ENCODE data around the gene HECA. TPM values are rescaled to one million over a fixed set of nuclear protein-coding genes. Genes with fewer than 3 reads are reported as not detected.

Gene HECA
- total RNA-seq, 1 experiment from 2014 or later: 9.4 TPM

DNA sequence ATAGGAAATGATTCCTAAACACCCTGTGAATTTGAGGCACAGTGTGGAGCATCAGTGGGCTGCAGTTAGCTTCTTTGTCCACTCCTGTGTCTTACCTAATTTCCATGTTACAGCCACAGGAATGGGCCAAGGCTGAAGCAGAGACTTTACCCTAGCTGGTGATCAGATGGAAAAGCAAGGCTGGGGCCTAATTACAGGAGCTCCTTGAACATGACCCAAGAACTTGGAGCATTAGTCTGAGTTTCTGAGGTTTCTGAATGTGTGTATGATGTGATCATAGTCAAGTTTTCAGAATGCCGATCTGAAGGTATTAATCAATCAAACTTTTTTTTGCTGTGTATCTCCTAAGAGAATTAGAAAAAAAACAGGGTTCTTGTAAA lies 18.0 kb downstream of the HECA start:
- no peaks in the 10 kb centered on the region for H3K27me3 Mint-ChIP-seq (ENCODE audit: low read depth)
- H3K9me3 Mint-ChIP-seq: peaks cover 5% of the 10 kb centered on the region
- ChIA-PET POLR2A (interaction anchor here (0.6 kb wide), 1 partner anchor 616 kb away, joined by 3 read pairs; no protein-coding TSS in a partner anchor), CTCF (interaction anchor here (1.2 kb wide), 3 partner anchors 12 to 212 kb away, joined by 3 to 4 read pairs (median 3); no protein-coding TSS in a partner anchor)
- peaks cover 24% of the 10 kb centered on the region for H3K4me1 Mint-ChIP-seq
- H3K36me3 Mint-ChIP-seq: peaks cover 5% of the 10 kb centered on the region
- no peak overlapping the region for H3K27ac Mint-ChIP-seq
- TF ChIP-seq ZNF425 (CRISPR knock-in tag; conservative IDR thresholded peaks at IDR 0.05) (no peak), ZNF121 (CRISPR knock-in tag; IDR thresholded peaks at IDR 0.05) (no peak), CREM (CRISPR knock-in tag; IDR thresholded peaks at IDR 0.05) (no peak), ZNF317 (CRISPR knock-in tag; IDR thresholded peaks at IDR 0.05; ENCODE audit: borderline replicate concordance, low read depth) (no peak), GTF2I (CRISPR knock-in tag; conservative IDR thresholded peaks at IDR 0.05) (no peak), MYBL2 (CRISPR knock-in tag; IDR thresholded peaks at IDR 0.05) (no peak), ELF4 (CRISPR knock-in tag; IDR thresholded peaks at IDR 0.05; ENCODE audit: low read depth) (no peak), ZBTB21 (CRISPR knock-in tag; IDR thresholded peaks at IDR 0.05; ENCODE audit: borderline replicate concordance) (no peak), FOXK1 (CRISPR knock-in tag; IDR thresholded peaks at IDR 0.05) (no peak), ESRRA (CRISPR knock-in tag; IDR thresholded peaks at IDR 0.05; ENCODE audit: borderline replicate concordance) (no peak), EMX1 (CRISPR knock-in tag; IDR thresholded peaks at IDR 0.05) (no peak), FOXJ3 (CRISPR knock-in tag; IDR thresholded peaks at IDR 0.05; ENCODE audit: borderline replicate concordance) (no peak), CREB1 (CRISPR knock-in tag; IDR thresholded peaks at IDR 0.05) (no peak)
- TF ChIP-seq, protein P1, sequence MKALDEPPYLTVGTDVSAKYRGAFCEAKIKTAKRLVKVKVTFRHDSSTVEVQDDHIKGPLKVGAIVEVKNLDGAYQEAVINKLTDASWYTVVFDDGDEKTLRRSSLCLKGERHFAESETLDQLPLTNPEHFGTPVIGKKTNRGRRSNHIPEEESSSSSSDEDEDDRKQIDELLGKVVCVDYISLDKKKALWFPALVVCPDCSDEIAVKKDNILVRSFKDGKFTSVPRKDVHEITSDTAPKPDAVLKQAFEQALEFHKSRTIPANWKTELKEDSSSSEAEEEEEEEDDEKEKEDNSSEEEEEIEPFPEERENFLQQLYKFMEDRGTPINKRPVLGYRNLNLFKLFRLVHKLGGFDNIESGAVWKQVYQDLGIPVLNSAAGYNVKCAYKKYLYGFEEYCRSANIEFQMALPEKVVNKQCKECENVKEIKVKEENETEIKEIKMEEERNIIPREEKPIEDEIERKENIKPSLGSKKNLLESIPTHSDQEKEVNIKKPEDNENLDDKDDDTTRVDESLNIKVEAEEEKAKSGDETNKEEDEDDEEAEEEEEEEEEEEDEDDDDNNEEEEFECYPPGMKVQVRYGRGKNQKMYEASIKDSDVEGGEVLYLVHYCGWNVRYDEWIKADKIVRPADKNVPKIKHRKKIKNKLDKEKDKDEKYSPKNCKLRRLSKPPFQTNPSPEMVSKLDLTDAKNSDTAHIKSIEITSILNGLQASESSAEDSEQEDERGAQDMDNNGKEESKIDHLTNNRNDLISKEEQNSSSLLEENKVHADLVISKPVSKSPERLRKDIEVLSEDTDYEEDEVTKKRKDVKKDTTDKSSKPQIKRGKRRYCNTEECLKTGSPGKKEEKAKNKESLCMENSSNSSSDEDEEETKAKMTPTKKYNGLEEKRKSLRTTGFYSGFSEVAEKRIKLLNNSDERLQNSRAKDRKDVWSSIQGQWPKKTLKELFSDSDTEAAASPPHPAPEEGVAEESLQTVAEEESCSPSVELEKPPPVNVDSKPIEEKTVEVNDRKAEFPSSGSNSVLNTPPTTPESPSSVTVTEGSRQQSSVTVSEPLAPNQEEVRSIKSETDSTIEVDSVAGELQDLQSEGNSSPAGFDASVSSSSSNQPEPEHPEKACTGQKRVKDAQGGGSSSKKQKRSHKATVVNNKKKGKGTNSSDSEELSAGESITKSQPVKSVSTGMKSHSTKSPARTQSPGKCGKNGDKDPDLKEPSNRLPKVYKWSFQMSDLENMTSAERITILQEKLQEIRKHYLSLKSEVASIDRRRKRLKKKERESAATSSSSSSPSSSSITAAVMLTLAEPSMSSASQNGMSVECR (CRISPR knock-in tag; IDR thresholded peaks at IDR 0.05; ENCODE audit: borderline replicate concordance): no peak
- no peak for DNase-seq (ENCODE audit: low spot score)
- H3K4me3 Mint-ChIP-seq: no peak overlapping the region
- no peak for ATAC-seq

DNA sequence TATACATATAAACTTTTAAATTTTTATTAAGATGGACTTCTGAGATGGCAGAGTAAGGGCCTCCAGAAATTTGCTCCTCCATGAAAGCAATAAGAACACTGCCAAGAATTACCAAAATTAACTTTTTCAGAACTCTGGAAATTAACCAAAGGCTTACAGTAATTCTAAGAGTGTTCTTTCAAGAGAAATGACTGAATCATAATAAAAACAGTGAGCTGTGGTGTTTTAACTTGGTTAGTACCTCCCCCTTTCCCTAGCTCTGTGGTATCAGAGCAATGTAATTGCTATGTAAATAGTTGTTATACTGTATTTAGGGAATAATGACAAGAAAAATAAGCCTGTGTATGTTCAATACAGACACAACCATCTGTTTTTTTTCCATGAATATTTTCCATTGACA lies 19.0 kb downstream of the HECA start:
- H3K36me3 Mint-ChIP-seq: peaks cover 5% of the 10 kb centered on the region
- H3K4me3 Mint-ChIP-seq: no peak overlapping the region
- no peak for DNase-seq (ENCODE audit: low spot score)
- peaks cover 22% of the 10 kb centered on the region for H3K4me1 Mint-ChIP-seq
- ChIA-PET POLR2A (interaction anchor here (0.7 kb wide), 1 partner anchor 680 kb away, joined by 3 read pairs; no protein-coding TSS in a partner anchor), CTCF (interaction anchor here (1.4 kb wide), 1 partner anchor 10 kb away, joined by 5 read pairs; no protein-coding TSS in a partner anchor)
- H3K9me3 Mint-ChIP-seq: peaks cover 5% of the 10 kb centered on the region
- H3K27ac Mint-ChIP-seq: no peak overlapping the region
- ATAC-seq: no peak
- no peaks in the 10 kb centered on the region for H3K27me3 Mint-ChIP-seq (ENCODE audit: low read depth)
- TF ChIP-seq ZBTB21 (CRISPR knock-in tag; IDR thresholded peaks at IDR 0.05; ENCODE audit: borderline replicate concordance) (no peak), ZNF416 (CRISPR knock-in tag; IDR thresholded peaks at IDR 0.05) (no peak), NR3C1 (CRISPR knock-in tag; conservative IDR thresholded peaks at IDR 0.05; ENCODE audit: low read depth) (no peak), GRHL2 (CRISPR knock-in tag; IDR thresholded peaks at IDR 0.05; ENCODE audit: insufficient replicate concordance, severe bottlenecking) (no peak), NR1H2 (CRISPR knock-in tag; IDR thresholded peaks at IDR 0.05) (no peak), ELF4 (CRISPR knock-in tag; IDR thresholded peaks at IDR 0.05; ENCODE audit: low read depth) (no peak), PREB (CRISPR knock-in tag; IDR thresholded peaks at IDR 0.05; ENCODE audit: borderline replicate concordance) (no peak), SOX15 (CRISPR knock-in tag; IDR thresholded peaks at IDR 0.05) (no peak), OVOL2 (CRISPR knock-in tag; IDR thresholded peaks at IDR 0.05; ENCODE audit: borderline replicate concordance) (no peak), ZNF121 (CRISPR knock-in tag; IDR thresholded peaks at IDR 0.05) (no peak), TP53 (CRISPR knock-in tag; IDR thresholded peaks at IDR 0.05) (no peak), NFYB (CRISPR knock-in tag; conservative IDR thresholded peaks at IDR 0.05; ENCODE audit: low read depth) (no peak), JUN (CRISPR knock-in tag; IDR thresholded peaks at IDR 0.05) (no peak), MXD4 (CRISPR knock-in tag; IDR thresholded peaks at IDR 0.05; ENCODE audit: borderline replicate concordance) (no peak), IRF2 (CRISPR knock-in tag; IDR thresholded peaks at IDR 0.05; ENCODE audit: borderline replicate concordance, low read depth) (no peak)
- TF ChIP-seq, protein P2, sequence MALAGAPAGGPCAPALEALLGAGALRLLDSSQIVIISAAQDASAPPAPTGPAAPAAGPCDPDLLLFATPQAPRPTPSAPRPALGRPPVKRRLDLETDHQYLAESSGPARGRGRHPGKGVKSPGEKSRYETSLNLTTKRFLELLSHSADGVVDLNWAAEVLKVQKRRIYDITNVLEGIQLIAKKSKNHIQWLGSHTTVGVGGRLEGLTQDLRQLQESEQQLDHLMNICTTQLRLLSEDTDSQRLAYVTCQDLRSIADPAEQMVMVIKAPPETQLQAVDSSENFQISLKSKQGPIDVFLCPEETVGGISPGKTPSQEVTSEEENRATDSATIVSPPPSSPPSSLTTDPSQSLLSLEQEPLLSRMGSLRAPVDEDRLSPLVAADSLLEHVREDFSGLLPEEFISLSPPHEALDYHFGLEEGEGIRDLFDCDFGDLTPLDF (CRISPR knock-in tag; IDR thresholded peaks at IDR 0.05): no peak
- TF ChIP-seq, protein P3, sequence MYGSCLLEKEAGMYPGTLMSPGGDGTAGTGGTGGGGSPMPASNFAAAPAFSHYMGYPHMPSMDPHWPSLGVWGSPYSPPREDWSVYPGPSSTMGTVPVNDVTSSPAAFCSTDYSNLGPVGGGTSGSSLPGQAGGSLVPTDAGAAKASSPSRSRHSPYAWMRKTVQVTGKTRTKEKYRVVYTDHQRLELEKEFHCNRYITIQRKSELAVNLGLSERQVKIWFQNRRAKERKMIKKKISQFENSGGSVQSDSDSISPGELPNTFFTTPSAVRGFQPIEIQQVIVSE (CRISPR knock-in tag; IDR thresholded peaks at IDR 0.05; ENCODE audit: borderline replicate concordance): no peak
